HL-60/S4 treated with retinoic acid at 250 ng/mL for 4 days and 3 days (cell line): ENCODE data around the gene ATP6V1F.

Experiments
- in situ Hi-C: fragments of 300-500 bp; cut with MboI; formaldehyde crosslinking; loops from 2 replicates; pipeline ENCODE4 v1.7.0; 2022; ENCODE audit warnings: low sequenced_read_pairs

The ATP6V1F gene

GRCh38 chr7:128835231-128835751, 27.4 kb upstream of the ATP6V1F start:
- in situ Hi-C loops, result no loop called here

DNA sequence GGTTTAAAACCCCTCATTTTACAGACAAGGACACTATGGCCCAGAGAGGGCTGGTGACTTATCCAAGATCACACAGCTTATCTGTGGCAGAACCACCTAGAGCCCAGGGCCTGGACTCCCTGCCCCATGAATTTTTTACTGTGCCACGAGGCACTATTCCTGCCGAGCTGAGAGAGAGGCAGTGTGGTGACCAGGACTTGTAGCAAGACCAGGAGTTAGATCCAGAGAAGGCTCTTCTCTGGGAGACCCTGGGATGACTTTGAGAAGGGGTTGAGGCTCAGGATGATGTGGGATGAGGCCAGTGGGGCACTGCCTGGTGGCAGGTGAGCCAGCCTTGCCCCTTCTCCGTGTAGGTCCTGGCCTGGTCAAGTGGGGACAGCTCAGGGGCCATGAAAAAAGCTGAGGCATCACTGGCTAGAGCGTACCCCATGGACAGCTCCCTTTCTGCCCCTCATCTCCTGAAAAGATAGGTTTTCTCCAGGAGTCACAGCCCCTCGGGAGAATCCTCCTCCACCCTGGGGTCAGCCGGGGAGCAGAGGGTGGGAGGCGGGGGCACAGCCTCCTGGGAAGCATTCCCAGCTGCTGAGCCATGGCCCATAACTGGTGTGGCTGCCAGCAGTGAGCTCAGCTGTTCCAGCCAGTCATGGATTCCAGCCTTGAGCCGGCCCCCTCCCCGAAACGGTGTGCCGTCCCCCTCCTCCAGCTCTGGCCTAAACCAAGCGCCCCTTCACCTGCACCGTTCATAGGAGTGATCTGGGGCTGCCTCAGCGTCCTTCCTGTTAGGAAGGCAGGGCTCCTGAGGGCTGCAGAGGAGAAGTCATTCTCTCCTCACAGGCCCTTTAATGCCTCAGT, 26.6 kb upstream of the ATP6V1F start:
- in situ Hi-C loops, result no loop called here

GRCh38 chr7:128836729-128837348, 25.8 kb upstream of the ATP6V1F start:
- in situ Hi-C loops, result no loop called here

- in situ Hi-C loops, result no loop called here
These were observed 25.1 kb upstream of the ATP6V1F start for GRCh38 chr7:128837521-128837921.

DNA sequence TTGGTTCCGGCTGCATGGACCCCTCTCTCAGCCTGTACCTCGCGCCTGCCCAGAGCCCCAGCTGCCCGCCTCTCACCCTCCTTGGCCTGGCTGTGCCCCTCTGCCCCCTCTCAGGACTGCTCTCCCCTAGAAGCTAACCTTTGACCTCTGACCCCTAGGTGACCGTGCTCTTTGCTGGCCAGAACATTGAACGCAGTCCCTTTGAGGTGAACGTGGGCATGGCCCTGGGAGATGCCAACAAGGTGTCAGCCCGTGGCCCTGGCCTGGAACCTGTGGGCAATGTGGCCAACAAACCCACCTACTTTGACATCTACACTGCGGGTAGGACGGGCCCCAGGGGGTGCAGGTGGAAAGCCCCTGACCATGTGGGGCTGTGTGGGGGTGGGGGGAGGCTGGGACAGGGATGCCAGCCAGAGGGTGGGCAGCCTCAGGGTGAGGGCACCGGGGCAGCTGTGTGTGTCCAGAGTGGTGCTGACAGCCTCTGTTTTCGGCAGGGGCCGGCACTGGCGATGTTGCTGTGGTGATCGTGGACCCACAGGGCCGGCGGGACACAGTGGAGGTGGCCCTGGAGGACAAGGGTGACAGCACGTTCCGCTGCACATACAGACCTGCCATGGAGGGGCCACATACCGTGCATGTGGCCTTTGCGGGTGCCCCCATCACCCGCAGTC, 24.4 kb upstream of the ATP6V1F start:
- in situ Hi-C loops, result no loop called here

GRCh38 chr7:128838981-128839731, 23.5 kb upstream of the ATP6V1F start:
- in situ Hi-C loops, result no loop called here

DNA sequence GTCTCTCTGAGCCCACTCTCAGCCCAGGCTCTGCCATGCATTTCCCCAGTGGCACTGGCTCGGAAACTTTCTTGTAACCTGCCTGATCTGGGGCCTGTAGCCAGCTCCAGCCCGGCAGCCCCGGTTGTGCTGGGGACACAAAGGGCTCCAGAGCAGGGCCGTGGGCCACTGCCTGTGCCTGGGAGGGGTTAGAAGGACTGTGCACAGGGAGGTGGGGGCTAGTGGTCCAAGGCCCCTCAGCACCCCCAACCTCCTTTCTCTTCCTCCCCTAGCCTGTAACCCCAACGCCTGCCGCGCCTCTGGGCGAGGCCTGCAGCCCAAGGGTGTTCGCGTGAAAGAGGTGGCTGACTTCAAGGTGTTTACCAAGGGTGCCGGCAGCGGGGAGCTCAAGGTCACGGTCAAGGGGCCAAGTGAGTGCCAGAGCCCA, 22.9 kb upstream of the ATP6V1F start:
- in situ Hi-C loops, result no loop called here

DNA sequence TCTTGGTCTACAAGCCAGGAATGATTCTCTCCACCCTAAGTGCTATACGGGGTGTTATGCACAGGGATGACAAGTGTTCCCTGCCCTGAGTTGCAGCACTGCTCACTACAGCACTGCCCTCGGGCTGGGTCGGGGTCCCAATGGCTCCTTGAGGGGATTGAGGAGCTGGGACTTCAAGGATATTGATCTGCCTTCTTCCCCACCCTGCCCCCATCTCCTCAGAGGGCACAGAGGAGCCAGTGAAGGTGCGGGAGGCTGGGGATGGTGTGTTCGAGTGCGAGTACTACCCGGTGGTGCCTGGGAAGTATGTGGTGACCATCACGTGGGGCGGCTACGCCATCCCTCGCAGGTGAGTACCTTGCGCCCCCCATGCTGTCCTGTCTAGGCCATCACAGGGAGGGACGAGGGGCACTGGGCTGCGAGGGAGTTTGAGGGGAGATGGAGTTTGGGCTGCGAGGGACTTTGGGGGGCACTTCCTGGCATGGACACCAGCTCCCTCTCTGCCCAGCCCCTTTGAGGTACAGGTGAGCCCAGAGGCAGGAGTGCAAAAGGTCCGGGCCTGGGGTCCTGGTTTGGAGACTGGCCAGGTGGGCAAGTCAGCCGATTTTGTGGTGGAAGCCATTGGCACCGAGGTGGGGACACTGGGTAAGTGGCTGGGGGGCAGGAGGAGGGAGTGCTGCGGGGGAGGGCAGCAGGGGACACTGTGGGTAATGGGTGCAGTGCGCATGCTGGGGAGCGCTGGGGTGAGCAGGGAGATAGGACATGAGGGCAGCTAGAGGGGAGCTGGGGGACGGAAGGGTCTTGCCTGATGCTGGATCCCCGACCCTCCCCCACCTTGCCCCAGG, 22.1 kb upstream of the ATP6V1F start:
- in situ Hi-C loops, result no loop called here

- in situ Hi-C loops, result no loop called here
These were observed 21.4 kb upstream of the ATP6V1F start for GRCh38 chr7:128841171-128841690.

- in situ Hi-C loops, result no loop called here
These were observed 20.6 kb upstream of the ATP6V1F start for GRCh38 chr7:128841921-128842673.

GRCh38 chr7:128842674-128843641, 19.7 kb upstream of the ATP6V1F start:
- in situ Hi-C loops, result no loop called here

- in situ Hi-C loops, result no loop called here
These were observed 18.6 kb upstream of the ATP6V1F start for GRCh38 chr7:128843938-128844621.

DNA sequence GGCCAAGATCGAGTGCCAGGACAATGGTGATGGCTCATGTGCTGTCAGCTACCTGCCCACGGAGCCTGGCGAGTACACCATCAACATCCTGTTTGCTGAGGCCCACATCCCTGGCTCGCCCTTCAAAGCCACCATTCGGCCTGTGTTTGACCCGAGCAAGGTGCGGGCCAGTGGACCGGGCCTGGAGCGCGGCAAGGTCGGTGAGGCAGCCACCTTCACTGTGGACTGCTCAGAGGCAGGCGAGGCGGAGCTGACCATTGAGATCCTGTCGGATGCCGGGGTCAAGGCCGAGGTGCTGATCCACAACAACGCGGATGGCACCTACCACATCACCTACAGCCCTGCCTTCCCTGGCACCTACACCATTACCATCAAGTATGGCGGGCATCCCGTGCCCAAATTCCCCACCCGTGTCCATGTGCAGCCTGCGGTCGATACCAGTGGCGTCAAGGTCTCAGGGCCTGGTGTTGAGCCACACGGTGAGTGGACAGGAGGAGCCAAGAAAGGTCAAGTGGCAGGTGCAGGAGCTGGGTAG, 17.8 kb upstream of the ATP6V1F start:
- in situ Hi-C loops, result no loop called here

DNA sequence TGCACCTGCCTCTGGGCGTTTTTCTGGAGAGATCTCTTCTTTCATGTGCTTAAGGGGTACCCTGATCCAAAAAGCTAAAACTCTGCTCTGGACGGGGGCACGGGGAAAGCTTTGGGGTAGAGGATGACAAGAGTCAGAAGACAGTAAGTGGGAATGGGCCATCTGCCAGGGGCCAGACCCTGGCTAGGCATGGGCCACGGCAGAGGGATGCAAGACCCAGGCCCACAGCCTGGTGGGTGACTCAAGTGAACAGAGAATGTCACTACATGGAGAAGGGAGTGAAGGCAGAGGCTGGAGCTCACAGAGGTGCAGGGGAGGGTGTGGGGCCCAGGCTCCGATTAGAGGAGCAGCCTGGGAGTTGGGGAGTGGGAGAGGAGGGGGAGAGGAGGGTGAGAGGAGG, 17.2 kb upstream of the ATP6V1F start:
- in situ Hi-C loops, result no loop called here

DNA sequence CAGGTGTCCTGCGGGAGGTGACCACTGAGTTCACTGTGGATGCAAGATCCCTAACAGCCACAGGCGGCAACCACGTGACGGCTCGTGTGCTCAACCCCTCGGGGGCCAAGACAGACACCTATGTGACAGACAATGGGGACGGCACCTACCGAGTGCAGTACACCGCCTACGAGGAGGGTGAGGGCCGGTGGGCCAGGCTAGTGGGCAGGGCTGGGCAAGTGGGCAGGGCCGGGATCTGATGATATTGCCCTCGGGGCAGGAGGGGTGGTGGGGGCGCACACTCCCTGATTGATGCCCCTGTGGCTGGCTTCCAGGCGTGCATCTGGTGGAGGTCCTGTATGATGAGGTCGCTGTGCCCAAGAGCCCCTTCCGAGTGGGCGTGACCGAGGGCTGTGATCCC, 16.7 kb upstream of the ATP6V1F start:
- in situ Hi-C loops, result no loop called here

DNA sequence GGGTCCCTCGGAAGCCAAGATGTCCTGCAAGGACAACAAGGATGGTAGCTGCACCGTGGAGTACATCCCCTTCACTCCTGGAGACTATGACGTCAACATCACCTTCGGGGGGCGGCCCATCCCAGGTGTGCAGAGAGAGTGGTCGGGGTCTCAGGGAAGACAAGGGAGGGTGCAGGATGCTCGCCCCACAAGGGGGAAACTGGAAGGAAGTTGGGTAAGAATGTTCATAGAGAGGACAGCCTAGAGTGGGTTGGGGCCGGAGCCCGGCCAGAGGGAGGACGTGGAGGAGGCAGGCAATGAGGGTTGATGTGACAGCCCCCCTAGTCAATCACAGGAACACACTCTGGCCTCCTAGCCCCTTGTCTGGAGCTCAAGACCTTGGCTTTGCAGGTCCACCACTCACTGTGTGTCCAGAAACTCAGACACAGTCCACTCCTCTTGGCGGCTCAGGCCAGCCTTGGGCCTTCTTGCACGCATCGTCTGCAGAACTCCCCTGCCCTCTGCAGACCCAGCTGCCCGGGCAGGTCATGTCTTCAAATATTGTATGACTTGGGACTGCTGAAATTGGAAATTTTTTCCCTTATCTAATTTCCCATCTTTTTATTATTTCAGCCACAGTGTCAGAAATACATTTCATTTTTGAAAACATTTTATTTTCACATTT, 15.7 kb upstream of the ATP6V1F start:
- in situ Hi-C loops, result no loop called here
